Measurements from ENCODE around the gene RPL18A. TPM values are rescaled to one million over a fixed set of nuclear protein-coding genes. Genes with fewer than 3 reads are reported as not detected.

The RPL18A gene
- polyA plus RNA-seq, 2 of the 4 experiments (the other 2 are of a cell fraction): 696 to 1,807 TPM

- CTCF ChIA-PET: interaction anchor here (1.6 to 10.9 kb wide), 6 partner anchors 12 to 186 kb away, joined by 3 to 295 read pairs (median 15); partner anchors contain the start of genes CCDC124 and RPL18A
- DNase-seq (ENCODE audit: low read depth in 1 of 2, low spot score in 1 of 2): no peak
- ATAC-seq: no peak
- POLR2A ChIA-PET: interaction anchor here (1.0 to 2.8 kb wide), 2 partner anchors 12 to 61 kb away, joined by 3 to 16 read pairs; partner anchors contain the start of genes CCDC124 and RPL18A
- H3K27ac ChIP-seq: no peak within 1 kb of the TSS
- H3K4me2 ChIP-seq: no peak within 1 kb of the TSS
- no peak for FAIRE-seq
- H3K9me3 ChIP-seq: no peaks in the 10 kb centered on the region
- no peak within 1 kb of the TSS for H3K4me3 ChIP-seq
- H3K4me1 ChIP-seq: no peaks in the 10 kb centered on the region
- TF ChIP-seq FOSL2 (IDR thresholded peaks at IDR 0.05) (no peak), FOSL2 (CRISPR knock-in tag; IDR thresholded peaks at IDR 0.05) (no peak), MAZ (IDR thresholded peaks at IDR 0.05; ENCODE audit: borderline replicate concordance, low read depth, low read length) (no peak), KDM5A (IDR thresholded peaks at IDR 0.05) (no peak), MAX (IDR thresholded peaks at IDR 0.05) (no peak), HDAC2 (IDR thresholded peaks at IDR 0.05) (no peak), ZSCAN20 (CRISPR knock-in tag; IDR thresholded peaks at IDR 0.05) (no peak), RCOR1 (IDR thresholded peaks at IDR 0.05; ENCODE audit: low read depth, low read length) (no peak), FOXS1 (CRISPR knock-in tag; IDR thresholded peaks at IDR 0.05) (no peak), TP53 (CRISPR knock-in tag; IDR thresholded peaks at IDR 0.05) (no peak), HMGXB4 (CRISPR knock-in tag; IDR thresholded peaks at IDR 0.05; ENCODE audit: borderline replicate concordance) (no peak), JUNB (IDR thresholded peaks at IDR 0.05) (no peak), ESRRA (IDR thresholded peaks at IDR 0.05; ENCODE audit: borderline replicate concordance, low read length) (no peak)
- WGBS (ENCODE audit: missing lambda C conversion rate): 50% methylated on average over 15 of the region's 26 CpGs
Observed at GRCh38 chr19:17871878-17872250, 12.2 kb downstream of the RPL18A start, which contains the start of gene SLC5A5. Gene SLC5A5 (plus strand): TSS chr19:17871945. CDS start chr19:17872320, 375 bp downstream.

GRCh38 chr19:17872251-17873001, 12.7 kb downstream of the RPL18A start:
- POLR2A ChIA-PET: interaction anchor here (1.0 to 2.8 kb wide), 2 partner anchors 13 to 60 kb away, joined by 3 to 16 read pairs; partner anchors contain the start of genes CCDC124 and RPL18A

More at GRCh38 chr19:17872251-17873001, 12.7 kb downstream of the RPL18A start:
- no peak overlapping the region for H3K27ac ChIP-seq
- 98% methylated on average over 17 of the region's 61 CpGs for WGBS (ENCODE audit: missing lambda C conversion rate)
- TF ChIP-seq SREBF2 (IDR thresholded peaks at IDR 0.05): no peak
- TF ChIP-seq FOSL2 (IDR thresholded peaks at IDR 0.05): no peak
- TF ChIP-seq FOSL2 (CRISPR knock-in tag; IDR thresholded peaks at IDR 0.05): no peak
- no peak for TF ChIP-seq ZNF302 (CRISPR knock-in tag; IDR thresholded peaks at IDR 0.05)
- no peak for TF ChIP-seq CBX2 (IDR thresholded peaks at IDR 0.05; ENCODE audit: borderline replicate concordance, low read depth)
- TF ChIP-seq HDAC2 (IDR thresholded peaks at IDR 0.05): no peak
- TF ChIP-seq GATA3 (IDR thresholded peaks at IDR 0.05; ENCODE audit: borderline replicate concordance): no peak
- no peak for TF ChIP-seq HOXB5 (CRISPR knock-in tag; IDR thresholded peaks at IDR 0.05)
- no peak for TF ChIP-seq HES2 (IDR thresholded peaks at IDR 0.05)
- TF ChIP-seq NPAS2 (CRISPR knock-in tag; IDR thresholded peaks at IDR 0.05; ENCODE audit: borderline replicate concordance): no peak
- no peak for TF ChIP-seq MAX (IDR thresholded peaks at IDR 0.05)
- TF ChIP-seq ESRRA (IDR thresholded peaks at IDR 0.05; ENCODE audit: borderline replicate concordance, low read length): no peak
- no peak for TF ChIP-seq TFCP2L1 (CRISPR knock-in tag; IDR thresholded peaks at IDR 0.05)
- TF ChIP-seq ZSCAN20 (CRISPR knock-in tag; IDR thresholded peaks at IDR 0.05): no peak
- TF ChIP-seq MYC (IDR thresholded peaks at IDR 0.05; ENCODE audit: borderline replicate concordance, low read length): no peak
- TF ChIP-seq HEYL (CRISPR knock-in tag; IDR thresholded peaks at IDR 0.05): no peak
- no peak for ATAC-seq
- DNase-seq (ENCODE audit: low read depth in 1 of 2, low spot score in 1 of 2): no peak
- no peak overlapping the region for H3K4me2 ChIP-seq
- CTCF ChIA-PET: interaction anchor here (1.6 to 10.9 kb wide), 5 partner anchors 13 to 124 kb away, joined by 3 to 295 read pairs (median 20); partner anchors contain the start of genes CCDC124 and RPL18A
- H3K9me3 ChIP-seq: no peaks in the 10 kb centered on the region
- no peaks in the 10 kb centered on the region for H3K4me1 ChIP-seq
- H3K4me3 ChIP-seq: no peak overlapping the region
- no peak for FAIRE-seq
